GM21737 (cell line): Measurements from ENCODE around the gene IQCK.

ENCODE experiments used
- ATAC-seq: cut with Tn5 transposase; IDR thresholded peaks from one replicate; pipeline ENCODE4 v1.9.1; 2021; ENCODE audit warnings: mild to moderate bottlenecking, moderate library complexity; ENCODE audit not compliant: unreplicated experiment

Gene IQCK

DNA sequence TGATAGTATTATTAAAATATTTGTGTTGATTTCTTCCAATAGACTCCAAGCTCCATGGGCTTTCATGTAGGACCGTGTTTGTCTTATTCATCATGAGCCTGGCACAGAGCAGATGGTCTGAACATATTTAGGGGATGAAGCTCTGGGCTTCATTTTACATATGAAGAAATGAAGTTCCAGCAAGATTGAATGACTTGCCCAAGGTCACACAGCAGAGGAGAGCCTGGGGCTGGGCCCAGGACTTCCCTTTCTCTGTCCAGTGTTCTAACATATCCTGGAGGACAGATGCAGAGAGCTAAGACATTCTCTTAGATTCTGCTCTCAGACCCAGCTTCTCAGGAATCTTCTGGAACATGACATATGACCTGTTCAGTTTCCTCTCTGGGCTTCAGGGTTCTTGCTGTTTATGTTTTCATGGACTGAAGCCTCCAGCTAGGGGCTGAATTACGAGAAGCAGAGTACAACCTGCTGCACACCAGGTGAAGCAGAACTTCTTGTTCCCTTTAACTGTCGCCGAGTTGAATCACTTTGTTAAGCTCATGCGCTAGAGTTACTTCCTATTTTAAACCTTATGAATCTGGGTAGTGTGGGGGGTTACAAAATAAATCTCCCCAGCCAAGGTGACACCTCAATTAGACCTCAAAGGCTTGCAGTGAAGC lies 113.0 kb downstream of the IQCK start:
- no peak for ATAC-seq

GRCh38 chr16:19831678-19832077 lies 113.6 kb downstream of the IQCK start:
- ATAC-seq = no peak

GRCh38 chr16:19833176-19833575 lies 115.1 kb downstream of the IQCK start:
- ATAC-seq = no peak

DNA sequence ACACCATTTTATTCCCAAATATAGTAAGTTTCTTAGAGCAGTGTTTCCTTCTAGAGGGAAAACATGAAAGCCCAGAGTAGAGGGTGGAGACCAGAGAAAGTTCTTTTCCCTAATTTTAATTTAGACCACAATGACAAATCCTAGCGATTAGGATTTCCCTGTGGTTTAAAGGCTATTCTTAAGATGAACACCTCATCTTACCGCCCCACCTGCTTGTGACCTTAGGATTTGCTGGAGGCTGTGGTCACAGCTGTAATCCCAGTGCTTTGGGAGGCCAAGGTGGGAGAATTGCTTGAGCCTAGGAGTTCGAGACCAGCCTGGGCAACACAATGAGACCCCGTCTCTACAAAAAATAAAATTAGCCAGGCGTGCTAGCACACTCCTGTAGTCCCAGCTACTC lies 115.5 kb downstream of the IQCK start:
- no peak for ATAC-seq

DNA sequence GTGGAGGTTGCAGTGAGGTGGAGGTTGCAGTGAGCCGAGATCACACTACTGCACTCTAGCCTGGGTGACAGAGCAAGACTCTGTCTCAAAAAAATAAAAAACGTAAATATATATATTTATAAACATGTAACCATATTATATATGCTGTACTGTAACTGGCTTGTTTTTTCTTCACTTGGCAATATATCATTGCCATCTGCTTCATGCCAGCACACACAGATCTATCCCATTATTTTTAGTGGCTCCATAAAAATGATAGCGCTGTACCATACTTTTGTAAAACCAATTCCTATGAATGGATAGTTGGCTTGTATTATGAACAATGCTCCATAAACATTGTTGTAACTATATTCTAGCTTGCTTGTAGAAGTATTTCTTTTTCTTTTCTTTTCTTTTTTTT lies 117.1 kb downstream of the IQCK start:
- no peak for ATAC-seq

DNA sequence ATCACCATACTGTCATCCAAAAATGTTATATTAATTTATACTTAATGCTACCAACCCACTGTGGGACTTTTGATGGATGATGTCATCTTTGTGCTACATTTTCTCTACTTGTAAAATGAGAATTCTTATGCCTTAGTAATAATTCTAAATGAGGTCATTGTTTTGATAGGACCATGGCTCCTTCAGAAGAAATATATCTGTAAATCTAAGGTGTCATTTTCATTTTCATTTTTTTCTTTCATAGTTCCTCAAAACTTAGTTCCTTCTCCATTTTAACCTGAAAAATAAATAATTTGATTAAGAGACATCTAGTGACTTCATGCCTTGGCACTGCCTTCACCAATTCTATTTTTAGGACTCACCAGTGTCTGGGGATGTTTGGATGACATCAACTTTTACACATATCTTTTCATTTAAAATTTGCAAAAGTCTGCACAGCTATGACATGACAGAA lies 117.9 kb downstream of the IQCK start:
- no peak for ATAC-seq

DNA sequence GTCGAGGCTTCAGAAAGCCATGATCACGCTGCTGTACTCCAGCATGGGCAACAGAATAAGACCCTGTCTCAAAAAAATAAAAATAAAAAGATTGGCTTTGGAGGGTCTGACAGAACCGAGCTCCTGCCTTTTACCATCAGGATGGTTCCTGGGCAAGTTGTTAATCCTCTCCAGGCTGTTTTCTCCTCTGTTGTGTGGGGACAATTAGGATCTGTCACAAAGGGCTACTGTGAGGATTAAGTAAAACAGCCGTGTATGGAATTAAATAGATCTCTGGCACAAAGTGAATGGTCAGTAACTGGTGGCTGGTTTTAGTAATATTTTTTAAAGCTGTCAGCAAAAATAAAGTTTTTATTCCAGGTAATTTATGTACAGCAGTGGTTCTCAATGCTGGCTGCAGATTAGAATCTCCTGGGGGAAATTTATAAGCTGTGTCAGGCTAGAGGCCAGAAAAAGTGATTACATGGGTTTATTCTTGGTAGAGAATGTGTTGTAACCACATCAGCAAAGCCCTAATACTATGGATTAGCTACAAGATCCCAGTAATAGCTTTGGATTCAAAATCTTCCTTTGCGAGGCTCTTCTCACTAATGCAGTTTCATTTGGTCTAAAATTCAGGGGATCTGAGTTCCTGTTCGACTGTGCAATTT lies 119.4 kb downstream of the IQCK start:
- ATAC-seq = no peak

GRCh38 chr16:19837984-19838707 lies 120.1 kb downstream of the IQCK start:
- no peak for ATAC-seq

GRCh38 chr16:19840524-19841110 lies 122.5 kb downstream of the IQCK start:
- ATAC-seq = no peak

- ATAC-seq = no peak
These were observed 123.1 kb downstream of the IQCK start for GRCh38 chr16:19841184-19841583.

GRCh38 chr16:19842426-19843157 lies 124.5 kb downstream of the IQCK start:
- no peak for ATAC-seq

DNA sequence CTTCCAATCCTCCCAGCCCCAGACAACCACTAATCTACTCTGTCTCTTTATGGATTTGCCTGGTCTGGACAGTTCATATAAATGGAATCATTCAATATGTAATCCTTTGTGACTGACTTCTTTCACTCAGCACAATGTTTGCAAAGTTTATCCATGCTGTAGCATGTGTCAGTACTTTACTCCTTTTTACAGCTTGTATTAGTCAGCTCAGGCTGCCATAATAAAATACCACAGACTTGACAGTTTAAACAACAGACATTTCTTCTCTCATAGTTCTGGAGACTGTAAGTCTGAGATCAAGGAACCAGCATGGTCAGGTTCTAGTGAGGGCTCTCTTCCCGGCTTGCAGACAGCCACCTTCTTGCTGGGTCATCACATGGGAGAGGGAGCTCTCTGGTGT lies 125.3 kb downstream of the IQCK start:
- no peak for ATAC-seq

- ATAC-seq = no peak
These were observed 127.0 kb downstream of the IQCK start for GRCh38 chr16:19844945-19845641.

DNA sequence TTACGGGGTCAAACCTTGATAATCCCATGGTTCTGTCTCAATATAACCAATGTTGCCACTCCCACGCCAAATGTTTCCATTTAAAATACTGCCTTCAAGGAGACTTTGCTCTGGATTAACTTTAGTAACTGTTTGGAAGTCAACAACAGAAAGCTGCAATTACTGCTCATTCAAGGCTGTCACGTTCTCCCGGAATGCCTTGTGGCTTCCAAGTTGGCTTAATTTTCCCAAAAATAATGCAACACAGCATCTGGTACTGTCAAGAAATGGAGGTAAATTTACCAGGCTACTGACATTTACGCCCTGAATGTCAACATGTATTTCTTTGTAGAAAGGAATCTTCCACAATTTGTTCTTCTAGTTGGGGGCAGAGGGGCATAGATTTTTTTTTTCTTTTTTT lies 128.4 kb downstream of the IQCK start:
- no peak for ATAC-seq

GRCh38 chr16:19848756-19849155 lies 130.7 kb downstream of the IQCK start:
- no peak for ATAC-seq

GRCh38 chr16:19850131-19850817 lies 132.2 kb downstream of the IQCK start:
- ATAC-seq = no peak

DNA sequence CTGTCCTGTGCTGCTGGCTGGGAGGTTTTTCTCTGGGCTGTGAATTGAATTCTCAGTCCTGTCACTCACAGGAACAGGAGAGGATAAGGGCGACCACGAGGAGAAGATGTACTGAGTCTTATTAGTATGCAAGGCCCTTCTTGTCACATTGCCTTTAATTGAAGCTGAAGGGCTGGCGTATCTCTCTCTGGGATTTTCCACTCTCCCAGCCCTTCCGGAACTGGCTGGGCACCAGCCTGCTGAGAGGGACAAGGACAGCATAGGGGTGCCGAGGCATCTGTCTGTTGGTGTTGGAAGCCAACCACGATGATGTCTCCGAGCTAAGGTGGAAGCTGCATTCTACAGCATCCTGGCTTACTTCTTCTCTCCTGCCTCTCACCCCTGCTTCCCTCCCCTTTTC lies 133.4 kb downstream of the IQCK start:
- ATAC-seq = no peak

- ATAC-seq = no peak
These were observed 135.2 kb downstream of the IQCK start for GRCh38 chr16:19853132-19853741.

GRCh38 chr16:19853742-19854542 lies 135.9 kb downstream of the IQCK start:
- no peak for ATAC-seq
